ENCODE measurements around the gene ARID4A. TPM values are rescaled to one million over a fixed set of nuclear protein-coding genes. Genes with fewer than 3 reads are reported as not detected.

Gene ARID4A
- total and polyA plus RNA-seq, 2 of the 13 experiments (the other 11 are each of a cell fraction or from before 2014, with no cell fraction given), result 7.2 to 9.7 TPM

DNA sequence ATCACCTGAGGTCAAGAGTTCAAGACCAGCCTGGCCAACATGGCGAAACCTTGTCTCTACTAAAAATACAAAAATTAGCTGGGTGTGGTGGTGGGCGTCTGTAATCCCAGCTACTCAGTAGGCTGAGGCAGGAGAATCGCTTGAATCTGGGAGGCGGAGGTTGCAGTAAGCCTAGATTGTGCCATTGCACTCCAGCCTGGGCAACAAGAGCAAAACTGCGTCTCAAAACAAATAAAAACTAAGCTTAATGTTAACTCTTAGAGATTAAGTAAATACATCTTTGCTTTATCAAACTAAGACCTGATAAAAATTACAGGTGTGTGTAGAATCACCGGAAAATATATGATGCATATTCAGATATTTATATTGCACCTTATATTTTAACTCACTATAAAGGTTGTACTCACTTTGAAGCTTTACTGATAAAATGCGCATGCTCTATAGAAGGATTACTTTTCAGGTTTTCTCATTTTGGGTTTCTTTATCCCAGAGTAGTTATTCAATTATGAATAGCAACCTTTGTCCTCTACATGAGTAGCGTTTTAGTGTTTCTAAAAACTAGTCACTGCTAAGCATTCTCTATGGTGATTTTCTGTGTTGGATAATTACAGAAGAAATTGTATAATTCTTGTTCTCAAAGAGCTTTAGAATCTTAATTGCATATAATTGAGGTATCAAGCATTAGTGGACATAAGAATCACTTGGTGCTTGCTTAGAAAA, 9.4 kb downstream of the ARID4A start:
- no peaks in the 10 kb centered on the region for H3K9me3 ChIP-seq (ENCODE audit: low read length)
- no peak overlapping the region for H3K9ac ChIP-seq (ENCODE audit: insufficient read depth, low read depth, low read length)
- FAIRE-seq (no peak), ATAC-seq (no peak), DNase-seq (ENCODE audit: low spot score) (no peak)
- H3K4me3 ChIP-seq (replicated peaks in 1 of 3; ENCODE audit: insufficient read depth in 1 of 3, low read depth in 2 of 3, low read length in 3 of 3), result no peak overlapping the region
- H3K79me2 ChIP-seq (ENCODE audit: insufficient read depth, low read length), result peaks cover 15% of the 10 kb centered on the region
- no peak for TF ChIP-seq HNRNPUL1 (IDR thresholded peaks at IDR 0.05; ENCODE audit: low read depth, low read length)
- no peak for TF ChIP-seq GABPB1 (CRISPR knock-in tag; IDR thresholded peaks at IDR 0.05)
- TF ChIP-seq MTA3 (CRISPR knock-in tag; IDR thresholded peaks at IDR 0.05), result no peak
- no peak for TF ChIP-seq ZNF670 (CRISPR knock-in tag; IDR thresholded peaks at IDR 0.05; ENCODE audit: borderline replicate concordance)
- TF ChIP-seq ZNF33A (CRISPR knock-in tag; IDR thresholded peaks at IDR 0.05; ENCODE audit: borderline replicate concordance), result no peak
- no peak for TF ChIP-seq SAP130 (CRISPR knock-in tag; IDR thresholded peaks at IDR 0.05; ENCODE audit: low read depth)
- TF ChIP-seq GPN1 (CRISPR knock-in tag; IDR thresholded peaks at IDR 0.05; ENCODE audit: borderline replicate concordance), result no peak
- TF ChIP-seq, protein P1, sequence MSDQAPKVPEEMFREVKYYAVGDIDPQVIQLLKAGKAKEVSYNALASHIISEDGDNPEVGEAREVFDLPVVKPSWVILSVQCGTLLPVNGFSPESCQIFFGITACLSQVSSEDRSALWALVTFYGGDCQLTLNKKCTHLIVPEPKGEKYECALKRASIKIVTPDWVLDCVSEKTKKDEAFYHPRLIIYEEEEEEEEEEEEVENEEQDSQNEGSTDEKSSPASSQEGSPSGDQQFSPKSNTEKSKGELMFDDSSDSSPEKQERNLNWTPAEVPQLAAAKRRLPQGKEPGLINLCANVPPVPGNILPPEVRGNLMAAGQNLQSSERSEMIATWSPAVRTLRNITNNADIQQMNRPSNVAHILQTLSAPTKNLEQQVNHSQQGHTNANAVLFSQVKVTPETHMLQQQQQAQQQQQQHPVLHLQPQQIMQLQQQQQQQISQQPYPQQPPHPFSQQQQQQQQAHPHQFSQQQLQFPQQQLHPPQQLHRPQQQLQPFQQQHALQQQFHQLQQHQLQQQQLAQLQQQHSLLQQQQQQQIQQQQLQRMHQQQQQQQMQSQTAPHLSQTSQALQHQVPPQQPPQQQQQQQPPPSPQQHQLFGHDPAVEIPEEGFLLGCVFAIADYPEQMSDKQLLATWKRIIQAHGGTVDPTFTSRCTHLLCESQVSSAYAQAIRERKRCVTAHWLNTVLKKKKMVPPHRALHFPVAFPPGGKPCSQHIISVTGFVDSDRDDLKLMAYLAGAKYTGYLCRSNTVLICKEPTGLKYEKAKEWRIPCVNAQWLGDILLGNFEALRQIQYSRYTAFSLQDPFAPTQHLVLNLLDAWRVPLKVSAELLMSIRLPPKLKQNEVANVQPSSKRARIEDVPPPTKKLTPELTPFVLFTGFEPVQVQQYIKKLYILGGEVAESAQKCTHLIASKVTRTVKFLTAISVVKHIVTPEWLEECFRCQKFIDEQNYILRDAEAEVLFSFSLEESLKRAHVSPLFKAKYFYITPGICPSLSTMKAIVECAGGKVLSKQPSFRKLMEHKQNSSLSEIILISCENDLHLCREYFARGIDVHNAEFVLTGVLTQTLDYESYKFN (CRISPR knock-in tag; conservative IDR thresholded peaks at IDR 0.05), result no peak
- TF ChIP-seq SUZ12 (IDR thresholded peaks at IDR 0.05; ENCODE audit: low read depth, low read length), result no peak
- TF ChIP-seq KLF12 (CRISPR knock-in tag; IDR thresholded peaks at IDR 0.05; ENCODE audit: borderline replicate concordance), result no peak
- TF ChIP-seq KLF16 (CRISPR knock-in tag; IDR thresholded peaks at IDR 0.05), result no peak
- TF ChIP-seq, protein P2, sequence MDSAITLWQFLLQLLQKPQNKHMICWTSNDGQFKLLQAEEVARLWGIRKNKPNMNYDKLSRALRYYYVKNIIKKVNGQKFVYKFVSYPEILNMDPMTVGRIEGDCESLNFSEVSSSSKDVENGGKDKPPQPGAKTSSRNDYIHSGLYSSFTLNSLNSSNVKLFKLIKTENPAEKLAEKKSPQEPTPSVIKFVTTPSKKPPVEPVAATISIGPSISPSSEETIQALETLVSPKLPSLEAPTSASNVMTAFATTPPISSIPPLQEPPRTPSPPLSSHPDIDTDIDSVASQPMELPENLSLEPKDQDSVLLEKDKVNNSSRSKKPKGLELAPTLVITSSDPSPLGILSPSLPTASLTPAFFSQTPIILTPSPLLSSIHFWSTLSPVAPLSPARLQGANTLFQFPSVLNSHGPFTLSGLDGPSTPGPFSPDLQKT (CRISPR knock-in tag; IDR thresholded peaks at IDR 0.05; ENCODE audit: borderline replicate concordance), result no peak
- TF ChIP-seq RXRA (CRISPR knock-in tag; IDR thresholded peaks at IDR 0.05), result no peak
- peaks cover 6% of the 10 kb centered on the region; the same call in 1 of the 2 replicates for H4K20me1 ChIP-seq (ENCODE audit: insufficient read depth, low read length)
- H3K27me3 ChIP-seq (ENCODE audit: control insufficient read depth in 1 of 2, insufficient read depth in 2 of 2, low read length in 2 of 2), result no peaks in the 10 kb centered on the region
- WGBS (ENCODE audit: low lambda C conversion rate), result 92% methylated on average over 8 of the region's 8 CpGs
- H3K4me2 ChIP-seq (ENCODE audit: low read depth, low read length), result no peak overlapping the region
- H3K4me1 ChIP-seq (ENCODE audit: insufficient read depth, low read length), result no peaks in the 10 kb centered on the region
- ChIA-PET POLR2A (interaction anchor here (2.0 kb wide), 1 partner anchor 10 kb away, joined by 6 read pairs; the partner anchor contains the start of gene ARID4A), CTCF (ENCODE audit: low intra/inter-chr PET ratio, low total read pairs) (no interaction called here)
- H2AFZ ChIP-seq (ENCODE audit: low read length), result no peak overlapping the region
- BruUV-seq (replicated peaks), result no TSS peak
- in situ Hi-C loops (cut with HindIII; ENCODE audit: extremely low pct_ligation_motif_present, low pct_unique_long_range_greater_than_20kb) (no loop called here), intact Hi-C loops (cut with micrococcal nuclease; ENCODE audit: unreplicated experiment) (no loop called here)
- peaks cover 5 to 52% of the 10 kb centered on the region in 2 experiments for H3K36me3 ChIP-seq (replicated peaks in 1 of 2; ENCODE audit: control insufficient read depth in 1 of 2, insufficient read depth in 2 of 2, low read length in 2 of 2)
- no peak overlapping the region for H3K27ac ChIP-seq (ENCODE audit: extremely low read length, insufficient read depth, low read length)

All from HepG2 (cell line).